Skin epidermis (tissue), 12 donors: ENCODE data around the gene ANKS1A.

Experiments
- H3K27ac ChIP-seq, 21 experiments: fragments of 200-600 bp; sonication (generic) in 11 of 21; one replicate each; pipeline ENCODE4 v1.5.0; 2020; ENCODE audit warnings: mild to moderate bottlenecking in 3 of 21, inconsistent platforms in 2 of 21, moderate library complexity in 2 of 21
- H3K4me3 ChIP-seq, 7 experiments: fragments of 200-600 bp; sonication (generic) in 2 of 7; one replicate each; pipeline ENCODE4 v1.5.0; 2020; ENCODE audit warnings: inconsistent platforms in 2 of 7, mild to moderate bottlenecking in 2 of 7, moderate library complexity in 1 of 7

ANKS1A gene

DNA sequence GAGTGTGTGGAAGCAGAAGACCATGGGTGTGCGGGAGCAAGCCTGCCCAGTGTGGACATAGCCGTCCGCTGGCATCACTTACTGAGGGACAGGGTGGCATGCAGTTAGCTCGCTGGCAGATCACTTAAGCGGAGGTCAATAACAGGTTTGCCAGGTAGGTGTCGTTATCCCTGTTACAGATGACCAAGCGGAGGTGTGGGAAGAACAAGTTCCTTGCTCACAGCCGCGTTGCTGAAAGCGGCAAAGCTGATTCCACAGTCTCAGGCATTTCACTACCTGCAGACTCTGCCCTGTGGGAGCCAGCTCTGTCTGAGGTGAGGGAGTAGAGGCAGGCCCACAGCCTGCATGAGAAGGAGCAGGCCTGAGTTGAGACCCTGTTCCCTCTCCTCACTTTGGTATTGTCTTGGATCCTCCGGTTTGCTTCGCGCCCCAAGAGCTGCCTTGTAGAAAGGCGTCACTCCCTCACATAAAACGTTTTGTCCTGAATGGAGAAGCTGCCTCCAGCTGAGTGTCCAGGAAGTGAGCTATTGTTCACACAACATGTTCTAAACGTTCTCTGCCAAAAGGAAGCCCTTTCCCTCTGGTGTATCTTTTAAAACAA is 155.2 kb downstream of the ANKS1A start:
- Histone ChIP-seq H3K4me3 (no peak overlapping the region), H3K27ac (peak overlapping the region in 20 of 21 experiments; percentile 54 to 88 (median 74))

DNA sequence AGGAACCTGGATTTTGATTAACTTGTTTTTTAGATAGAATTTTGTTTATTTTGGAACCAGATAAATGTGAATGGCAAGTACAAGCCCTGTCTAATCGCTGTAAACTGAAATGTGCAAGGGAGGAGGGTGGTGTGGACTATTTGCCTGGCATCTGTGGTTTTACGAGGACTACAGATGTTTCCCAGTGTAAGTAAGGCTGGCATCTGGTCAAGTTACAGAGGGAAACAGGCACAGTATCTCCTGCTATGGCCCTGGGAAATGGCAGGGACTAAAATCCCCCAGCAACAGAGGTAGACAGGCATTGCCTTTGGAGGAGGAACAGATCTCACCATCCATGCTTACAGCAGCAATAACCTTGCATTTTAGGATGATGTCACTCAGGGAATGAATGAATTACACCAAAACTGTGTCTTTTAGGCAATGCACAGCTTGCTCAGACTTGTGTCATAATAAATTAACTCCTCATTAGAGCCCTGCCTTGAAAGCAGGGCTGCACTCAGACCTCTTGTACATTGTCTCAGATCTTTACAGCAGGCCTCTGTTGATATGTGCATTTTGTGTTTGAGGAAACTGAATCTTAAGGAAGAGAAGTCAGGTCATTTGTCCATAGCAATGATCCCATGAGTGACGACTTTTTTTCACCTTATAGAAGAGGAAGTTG is 155.8 kb downstream of the ANKS1A start:
- H3K27ac ChIP-seq, result peak overlapping the region in 20 of 21 experiments; percentile 54 to 88 (median 74)
- H3K4me3 ChIP-seq, result no peak overlapping the region

DNA sequence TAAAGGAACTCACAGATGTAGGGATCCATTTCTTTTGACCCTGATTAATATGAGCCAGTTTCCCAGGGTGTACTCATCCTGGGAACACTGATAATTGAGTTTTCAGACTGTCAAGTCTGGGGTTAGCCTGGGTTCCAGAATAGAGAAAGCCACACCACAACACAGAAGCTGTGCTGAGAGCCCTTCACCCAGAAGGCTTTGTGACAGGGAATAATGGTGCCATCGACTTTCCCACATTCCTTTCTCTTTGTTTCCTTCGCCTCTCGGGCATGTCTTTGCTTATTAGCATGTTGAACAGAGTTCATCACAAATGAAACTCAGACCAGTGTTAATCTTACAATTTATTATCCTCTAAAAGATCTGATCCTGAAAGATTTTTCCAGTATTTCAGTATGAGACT is 157.0 kb downstream of the ANKS1A start:
- Histone ChIP-seq H3K4me3 (no peak overlapping the region), H3K27ac (peak overlapping the region in 20 of 21 experiments; percentile 0 to 88 (median 74))

DNA sequence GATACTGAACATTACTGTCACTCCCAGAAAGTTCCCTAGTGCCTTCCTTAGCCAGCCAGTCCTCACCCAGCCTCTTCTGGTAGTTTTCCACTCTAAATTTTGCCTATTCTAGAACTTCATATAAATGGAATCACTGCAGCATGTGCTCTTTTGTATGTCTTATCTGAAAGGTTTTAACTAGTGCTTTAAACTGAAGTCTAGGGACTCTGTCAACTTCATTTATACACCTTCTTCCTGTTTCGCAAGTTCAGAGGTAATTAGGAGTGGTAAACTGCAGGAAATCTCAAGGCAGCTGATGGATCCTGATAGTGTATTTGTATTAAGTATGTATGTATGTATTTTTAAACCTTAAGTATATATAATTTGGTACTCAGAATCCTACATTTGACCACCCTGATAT is 157.8 kb downstream of the ANKS1A start:
- H3K27ac ChIP-seq, result peak overlapping the region in 19 of 21 experiments; percentile 34 to 89 (median 78)
- no peak overlapping the region for H3K4me3 ChIP-seq

DNA sequence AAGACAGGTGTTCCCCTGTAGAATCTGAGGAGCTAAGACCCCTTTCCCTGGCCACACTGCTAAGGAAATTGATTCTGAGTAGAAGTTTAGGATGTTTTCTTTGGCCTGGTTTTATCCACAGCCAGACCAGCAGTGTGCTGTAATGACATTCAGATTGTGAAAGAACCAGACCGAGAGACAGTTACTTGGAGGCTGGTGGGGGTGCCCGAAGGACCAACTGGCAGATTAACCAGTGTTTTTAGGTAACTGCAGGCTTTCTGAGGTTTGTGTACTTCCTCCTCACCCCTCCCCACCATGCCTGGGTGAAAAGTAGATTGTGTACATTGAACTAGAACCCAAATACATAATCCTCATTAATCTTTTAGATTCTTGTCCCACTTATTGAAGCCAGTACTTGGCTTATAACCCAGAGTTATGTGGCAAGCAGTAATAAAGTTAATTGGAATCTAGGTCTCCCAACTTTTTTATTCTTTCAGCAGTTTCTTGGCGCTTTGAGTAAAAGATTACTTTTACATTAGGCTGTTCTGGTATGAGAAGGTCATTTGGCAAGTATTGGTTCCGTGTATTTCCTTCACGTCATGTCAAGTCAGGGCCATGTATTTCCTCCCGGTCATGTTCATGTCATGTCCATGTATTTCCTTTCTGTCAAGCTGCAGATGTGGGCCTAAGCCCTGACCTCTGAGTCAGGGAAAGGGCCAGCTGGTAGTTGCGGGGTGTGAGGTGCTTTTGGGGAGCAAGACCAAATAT is 158.4 kb downstream of the ANKS1A start:
- peak overlapping the region in 20 of 21 experiments; percentile 42 to 89 (median 76) for H3K27ac ChIP-seq
- H3K4me3 ChIP-seq, result no peak overlapping the region

DNA sequence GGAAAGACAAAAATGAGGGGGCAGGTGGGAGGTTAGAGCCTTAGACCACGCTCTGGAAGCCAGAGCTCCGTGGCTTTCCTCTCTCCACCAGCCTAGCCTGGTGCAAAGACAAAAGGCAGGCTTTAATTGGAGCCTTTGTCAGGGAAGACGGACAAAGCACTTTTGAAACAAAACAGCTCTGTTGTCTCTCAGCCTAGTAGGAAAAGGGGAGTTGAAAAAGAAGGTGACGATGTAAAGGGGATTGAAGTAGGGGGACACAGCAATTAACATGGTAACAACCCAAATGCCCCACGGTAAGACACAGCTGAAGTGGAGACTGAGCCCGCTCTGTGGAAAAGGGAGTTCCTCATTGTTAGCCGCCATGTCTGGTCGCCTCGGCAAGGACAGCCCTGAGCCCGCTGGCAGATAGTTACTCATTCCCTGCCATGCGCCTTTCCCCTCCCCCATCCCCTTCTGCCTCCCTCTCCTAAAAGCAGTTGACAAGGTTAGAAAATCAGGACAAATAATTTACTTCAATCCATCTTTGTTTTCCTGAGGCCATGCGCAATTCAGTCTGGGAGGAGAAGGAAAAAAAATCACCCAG is 159.1 kb downstream of the ANKS1A start:
- Histone ChIP-seq H3K27ac (peak overlapping the region in 20 of 21 experiments; percentile 42 to 89 (median 76)), H3K4me3 (no peak overlapping the region)

DNA sequence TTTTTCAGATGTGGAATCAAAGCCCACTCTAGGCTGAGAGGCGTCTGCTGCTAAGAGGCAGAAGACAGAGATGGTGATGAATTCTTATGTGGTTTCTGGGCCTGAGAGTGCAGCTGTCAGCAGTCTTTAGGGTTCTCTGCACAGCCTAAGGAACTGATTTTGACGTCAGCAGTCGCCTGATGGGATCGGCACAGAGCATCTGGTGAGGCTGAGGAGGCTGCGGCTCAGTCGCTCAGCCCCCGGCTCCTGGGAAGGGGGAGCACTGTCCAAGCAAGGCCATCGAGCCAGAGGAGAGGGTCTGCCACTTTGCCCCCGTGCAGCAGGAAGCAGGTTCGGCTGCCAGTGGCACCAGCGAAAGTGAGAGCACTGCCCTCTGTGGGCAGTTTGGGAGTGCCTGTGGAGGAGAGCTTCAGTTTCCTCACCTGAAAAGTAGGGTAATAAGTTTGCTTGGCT is 159.6 kb downstream of the ANKS1A start:
- Histone ChIP-seq H3K4me3 (no peak overlapping the region), H3K27ac (peak overlapping the region in 20 of 21 experiments; percentile 15 to 89 (median 76))

DNA sequence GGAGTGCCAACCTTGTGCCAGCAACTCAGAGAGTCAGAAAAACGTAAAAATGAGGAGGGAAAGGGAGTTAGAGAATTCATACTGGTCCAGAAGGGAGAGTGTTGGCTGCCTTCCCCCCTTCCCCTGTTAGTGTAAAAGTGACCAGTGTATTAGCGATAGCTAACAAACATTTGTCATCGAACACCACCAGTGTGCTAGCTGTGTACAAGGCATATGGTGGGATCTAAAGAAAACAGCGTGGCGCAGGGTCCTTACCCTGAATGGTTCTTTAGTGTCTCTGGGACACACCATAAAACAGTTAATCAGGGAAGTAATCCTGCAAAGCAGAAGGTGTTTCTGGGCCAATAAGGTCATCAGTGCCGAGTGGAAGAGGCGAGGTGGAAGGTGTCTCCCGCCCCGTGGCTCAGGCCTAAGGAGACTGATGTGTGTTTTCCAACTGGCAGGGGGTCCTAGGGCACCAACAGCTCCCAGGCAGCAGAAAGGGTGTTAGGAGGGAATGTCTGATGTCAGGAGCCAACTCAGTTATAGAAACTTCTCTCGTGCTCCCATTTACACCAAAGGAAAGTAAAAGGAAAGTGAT is 160.2 kb downstream of the ANKS1A start:
- H3K4me3 ChIP-seq, result no peak overlapping the region
- peak overlapping the region in 20 of 21 experiments; percentile 15 to 89 (median 76) for H3K27ac ChIP-seq

DNA sequence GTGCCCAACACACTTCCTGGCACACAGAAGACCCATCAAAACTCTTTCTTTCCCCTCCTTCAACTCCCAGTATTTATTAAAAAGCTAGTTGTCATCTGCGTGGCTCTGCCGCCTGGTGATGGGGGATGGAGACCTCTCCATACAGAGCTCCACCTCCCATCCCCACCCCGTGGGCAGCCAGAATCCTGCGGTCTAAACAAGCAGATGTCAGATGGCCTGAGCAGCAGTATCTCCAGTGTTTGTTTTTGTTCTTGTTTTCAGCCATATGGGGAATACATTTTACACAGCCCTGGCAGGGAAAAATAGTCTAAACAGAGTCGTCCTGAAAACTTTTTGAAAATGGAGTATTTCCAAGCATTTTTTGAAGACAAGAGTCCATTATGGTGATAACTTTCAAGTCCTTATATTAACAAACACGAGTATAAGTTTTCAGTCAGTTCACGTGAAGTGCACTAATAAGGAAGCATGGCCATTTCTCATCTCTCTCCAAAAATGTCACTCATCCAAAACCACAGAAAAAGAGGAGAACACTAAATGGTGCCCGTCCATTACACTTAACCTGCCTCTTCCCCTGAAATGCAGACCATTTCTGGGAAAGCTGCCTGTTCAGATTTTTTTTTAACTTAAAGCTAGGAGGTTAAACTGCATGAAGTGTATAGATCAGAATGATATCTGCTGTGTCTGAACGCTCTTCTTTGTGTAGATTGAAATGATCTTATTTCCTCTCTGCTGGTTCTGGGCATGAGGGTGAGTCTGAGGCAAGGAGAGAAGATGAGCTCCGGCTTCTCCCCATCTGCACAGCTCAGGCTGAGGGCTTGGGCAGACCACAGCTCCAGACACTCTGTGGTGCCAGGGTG is 161.1 kb downstream of the ANKS1A start:
- Histone ChIP-seq H3K4me3 (no peak overlapping the region), H3K27ac (peak overlapping the region in 20 of 21 experiments; percentile 15 to 89 (median 74))

DNA sequence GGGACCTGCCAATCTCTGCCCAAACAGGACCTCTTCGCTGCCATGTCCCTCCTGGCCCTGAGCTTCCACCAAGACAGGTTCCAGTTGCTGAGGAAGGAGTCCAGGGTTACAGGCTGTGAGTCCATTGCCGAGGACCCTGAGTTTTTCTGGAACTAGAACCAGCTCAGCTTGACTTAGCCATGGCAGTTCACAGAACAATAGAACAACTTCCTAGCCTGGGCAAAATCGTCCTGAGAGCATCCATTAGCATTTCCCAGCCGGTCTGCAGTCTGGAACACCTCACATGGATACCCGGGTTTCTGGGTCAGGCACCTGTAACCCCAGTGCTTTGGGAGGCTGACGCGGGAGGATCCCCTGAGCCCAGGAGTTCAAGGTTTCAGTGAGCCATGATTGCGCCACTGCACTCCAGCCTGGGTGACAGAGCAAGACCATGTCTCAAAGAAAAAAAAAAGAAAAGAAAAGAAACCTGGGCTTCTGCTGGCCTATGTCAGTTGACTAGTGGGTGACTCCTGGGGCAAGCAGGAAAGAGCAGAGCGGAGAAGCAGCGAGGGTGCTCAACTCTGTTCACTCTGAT is 161.8 kb downstream of the ANKS1A start:
- H3K4me3 ChIP-seq, result no peak overlapping the region
- H3K27ac ChIP-seq, result peak overlapping the region in 20 of 21 experiments; percentile 9 to 89 (median 73)

DNA sequence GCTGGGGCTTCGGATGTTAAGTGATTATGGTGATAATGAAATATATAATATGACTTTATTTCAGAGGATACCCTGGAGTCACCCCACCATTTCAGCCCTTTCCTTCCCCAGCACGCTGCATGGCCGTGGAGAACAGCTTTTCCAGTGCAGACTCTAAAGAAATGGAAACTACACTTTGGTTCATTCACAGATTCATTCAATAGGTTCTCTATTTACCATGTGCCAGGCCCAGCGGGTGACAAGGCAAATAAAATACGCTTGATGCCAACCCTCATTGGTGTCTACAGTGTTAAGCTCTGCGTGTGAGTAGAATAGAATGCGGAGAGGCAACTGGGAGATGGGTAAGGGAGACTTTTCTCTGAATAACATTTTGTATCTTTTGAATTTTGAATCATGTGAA is 162.3 kb downstream of the ANKS1A start:
- no peak overlapping the region for H3K4me3 ChIP-seq
- peak overlapping the region in 12 of 21 experiments; percentile 50 to 89 (median 78) for H3K27ac ChIP-seq

DNA sequence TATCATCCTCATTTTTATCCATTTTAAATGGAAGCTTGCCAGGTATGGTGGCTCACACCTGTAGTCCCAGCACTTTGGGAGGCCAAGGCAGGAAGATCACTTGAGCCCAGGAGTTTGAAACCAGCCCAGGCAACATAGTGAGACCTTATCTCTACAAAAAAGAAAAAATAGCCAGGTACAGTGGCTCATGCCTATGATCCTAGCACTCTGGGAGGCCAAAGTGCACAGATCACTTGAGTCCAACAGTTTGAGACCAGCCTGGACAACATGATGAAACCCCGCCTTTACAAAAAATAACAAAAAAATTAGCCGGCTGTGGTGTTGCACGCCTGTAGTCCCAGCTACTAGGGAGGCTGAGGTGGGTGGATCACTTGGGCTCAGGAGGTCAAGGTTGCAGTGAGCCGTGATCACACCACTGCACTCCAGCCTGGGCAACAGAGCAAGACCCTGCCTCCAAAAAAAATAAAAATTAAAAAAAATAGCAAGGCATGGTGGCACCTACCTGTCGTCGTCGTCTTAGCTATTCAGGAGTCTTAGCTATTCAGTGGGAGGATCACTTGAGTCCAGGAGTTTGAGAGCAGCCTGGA is 163.0 kb downstream of the ANKS1A start:
- Histone ChIP-seq H3K27ac (peak overlapping the region in 7 of 21 experiments; percentile 1 to 85 (median 29)), H3K4me3 (no peak overlapping the region)

DNA sequence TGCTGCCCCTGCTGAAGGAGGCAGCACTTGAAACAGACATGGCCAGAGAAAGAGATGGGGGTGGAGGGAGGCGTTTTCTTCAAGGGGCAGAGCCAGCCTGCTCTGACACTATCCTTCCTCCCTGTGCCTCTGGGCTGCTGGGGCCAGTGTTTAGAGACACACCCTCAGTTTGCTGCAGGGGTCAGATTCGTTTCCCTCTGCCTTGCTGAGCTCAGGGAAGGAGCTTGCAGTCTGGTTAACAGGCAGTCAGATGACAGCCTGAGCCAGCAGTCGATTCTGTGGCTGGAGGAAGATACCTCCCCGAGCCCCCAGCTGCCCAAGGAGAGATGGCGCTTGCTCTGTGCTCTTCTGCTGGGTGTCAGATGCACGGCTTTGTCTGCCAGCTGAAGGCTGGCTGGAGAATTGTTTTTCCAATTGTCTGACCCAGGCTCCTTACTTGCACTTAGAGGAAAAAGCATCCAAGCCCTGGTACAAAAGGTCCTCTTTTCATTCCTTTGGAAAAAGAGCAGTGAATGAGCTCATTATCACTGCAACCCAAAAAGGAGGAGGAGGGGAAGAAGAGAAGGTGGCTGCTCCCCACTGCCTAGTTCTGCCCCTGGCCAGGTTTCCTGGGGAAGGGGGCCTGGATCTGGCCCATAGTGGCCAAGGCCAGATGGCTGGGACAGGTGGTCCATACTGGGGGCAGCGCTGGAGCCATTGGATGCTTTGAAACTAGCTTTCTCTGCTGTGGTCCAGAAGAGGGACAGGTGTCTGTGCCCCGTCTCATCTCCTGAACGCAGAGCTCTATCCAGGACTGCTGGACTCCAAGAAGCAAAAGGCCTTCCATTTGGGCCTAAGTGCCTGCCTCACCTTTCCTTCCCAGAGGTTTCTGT is 163.9 kb downstream of the ANKS1A start:
- Histone ChIP-seq H3K4me3 (no peak overlapping the region), H3K27ac (peak overlapping the region in 13 of 21 experiments; percentile 1 to 85 (median 34))

DNA sequence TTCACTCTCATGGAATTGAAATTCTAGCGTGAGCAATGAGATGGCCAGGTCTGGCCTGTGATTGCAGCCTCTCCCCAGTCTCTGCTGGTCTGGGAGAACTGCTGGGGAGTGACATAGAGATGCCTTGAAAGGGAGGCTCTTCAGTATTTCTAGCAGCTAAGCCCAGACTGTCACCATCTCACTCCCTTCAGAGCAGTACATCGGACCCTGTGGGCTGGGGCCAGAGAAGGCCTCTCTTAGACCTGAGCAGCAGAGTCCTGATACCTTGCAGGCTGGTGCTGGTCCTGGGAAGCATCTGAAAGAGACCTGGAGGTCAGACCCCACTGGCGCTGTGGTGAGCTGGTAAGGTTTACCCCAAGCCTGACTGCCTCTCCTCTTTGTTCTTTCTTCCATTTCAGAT is 164.6 kb downstream of the ANKS1A start:
- Histone ChIP-seq H3K27ac (peak overlapping the region in 10 of 21 experiments; percentile 1 to 74 (median 38)), H3K4me3 (no peak overlapping the region)

DNA sequence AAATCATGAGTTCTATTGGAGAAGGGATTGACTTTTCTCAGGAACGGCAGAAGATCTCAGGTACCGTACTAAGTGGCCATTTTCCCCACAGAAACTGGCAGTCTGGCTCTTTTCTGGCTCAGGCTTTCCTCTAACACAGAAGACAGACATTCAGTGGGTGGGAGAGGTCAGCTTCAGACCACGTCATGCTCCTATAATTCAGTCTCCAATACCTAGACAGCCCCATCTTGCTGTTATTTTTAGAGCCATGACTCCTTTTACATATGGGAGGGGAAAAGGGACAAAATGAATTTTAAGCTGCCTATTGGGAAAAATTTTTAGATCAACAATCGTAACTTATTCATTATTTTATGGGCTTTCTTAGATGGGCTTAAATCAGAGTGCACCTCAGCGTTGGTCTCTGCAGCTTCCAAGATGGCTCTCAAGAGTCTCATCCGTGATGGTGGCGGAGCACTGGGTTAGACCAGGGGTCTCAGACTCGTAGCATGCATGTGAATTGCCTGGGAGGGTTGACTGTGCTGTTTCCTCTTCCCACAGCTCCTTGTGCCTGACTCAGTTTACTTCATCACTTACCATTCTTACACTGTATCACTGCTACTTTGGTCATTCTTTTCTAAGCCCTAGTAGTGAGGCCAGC is 165.2 kb downstream of the ANKS1A start:
- Histone ChIP-seq H3K4me3 (no peak overlapping the region), H3K27ac (peak overlapping the region in 6 of 21 experiments; percentile 31 to 74 (median 48))

DNA sequence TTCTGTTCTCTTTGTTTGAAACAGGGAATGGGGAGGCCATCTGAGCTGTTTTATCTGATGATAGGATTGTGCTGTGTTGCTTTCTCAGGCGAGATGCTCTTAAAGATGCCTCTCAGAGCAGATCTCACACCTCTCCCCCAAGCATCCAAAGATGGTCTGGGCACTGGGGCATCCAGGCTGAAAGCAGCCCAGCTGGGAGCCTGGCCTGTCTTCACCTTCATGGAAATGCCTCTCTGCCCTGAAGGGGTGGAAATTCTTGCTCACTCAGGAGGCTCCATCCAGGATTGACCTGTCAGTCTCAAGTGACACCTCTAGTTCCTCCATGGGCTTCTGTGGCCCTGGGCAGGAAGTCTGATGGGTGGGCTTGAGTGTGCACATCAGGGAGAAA is 165.7 kb downstream of the ANKS1A start:
- peak overlapping the region in 1 of 21 experiments; percentile 28 for H3K27ac ChIP-seq
- no peak overlapping the region for H3K4me3 ChIP-seq

DNA sequence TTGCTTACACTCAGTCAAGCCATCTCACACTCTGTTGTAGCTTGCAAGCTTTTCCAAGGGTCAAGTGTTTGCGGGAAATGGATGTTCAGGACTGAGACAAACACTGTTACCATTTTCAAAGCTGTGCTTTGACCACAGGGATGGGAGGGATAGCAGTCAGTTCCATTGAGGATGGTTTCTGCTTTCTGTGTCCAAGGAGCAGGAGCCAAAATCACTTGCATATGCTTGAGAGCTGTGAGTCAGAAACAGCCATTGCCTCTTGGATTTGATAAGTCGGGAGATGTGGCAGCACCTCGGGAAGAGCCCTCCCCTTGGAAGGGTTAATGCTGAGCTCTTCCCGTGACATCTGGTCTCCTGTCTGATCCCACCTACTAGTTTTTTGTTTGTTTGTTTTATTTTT is 166.8 kb downstream of the ANKS1A start:
- H3K27ac ChIP-seq, result no peak overlapping the region
- no peak overlapping the region for H3K4me3 ChIP-seq
